HCT116 (cell line): ENCODE measurements around the gene CAPN5. TPM values are rescaled to one million over a fixed set of nuclear protein-coding genes. Genes with fewer than 3 reads are reported as not detected.

Experiments
- ATAC-seq: fragments of 200-7000 bp; cut with Tn5 transposase; 2 replicates; pipeline ENCODE4 v1.9.1; 2020; ENCODE audit warnings: mild to moderate bottlenecking, moderate library complexity
- BruUV-seq: library from RNA; stranded (reverse); fragments of 400-500 nt; replicated peaks from 2 replicates; lab custom pipeline; 2021; lab: Mats Ljungman, UMichigan
- CTCF ChIA-PET: fragments of 300-600 bp; sonication (Branson Sonifier 250); formaldehyde crosslinking; loops from one replicate; lab custom pipeline; 2021; ENCODE audit warnings: antibody characterized with exemption; lab: Charles Lee
- POLR2A ChIA-PET: fragments of 300-600, 350-600 bp; sonication (Branson Sonifier 250); formaldehyde crosslinking; loops from one replicate; lab custom pipeline; 2021; ENCODE audit warnings: antibody characterized with exemption; lab: Charles Lee
- RAD21 ChIA-PET, 2 experiments: fragments of 300-600 bp; sonication (Branson Sonifier 250); formaldehyde crosslinking; loops; one replicate each; lab custom pipeline; 2023; ENCODE audit warnings: low total read pairs in 2 of 2; ENCODE audit not compliant: uncharacterized antibody in 2 of 2, unreplicated experiment in 2 of 2, low non-redundant PET in 1 of 2; lab: Charles Lee
- DNase-seq: peaks from one replicate; pipeline ENCODE4 v3.0.0-alpha.2; 2010; ENCODE audit warnings: low read depth, low spot score
- H2AFZ ChIP-seq: fragments of 200-600 bp; shearing (Covaris generic), sonication (generic); 2 replicates; pipeline ENCODE4 v1.6.1; 2017; ENCODE audit warnings: low read depth, mixed run types, mixed read lengths, antibody characterized with exemption, low read length; ENCODE audit not compliant: poor library complexity, severe bottlenecking
- H3K27ac ChIP-seq: 2 replicates; pipeline ENCODE4 v1.5.1; 2012; ENCODE audit warnings: low read depth, low read length
- H3K27me3 ChIP-seq: fragments of 200-600 bp; sonication (generic); 2 replicates; pipeline ENCODE4 v1.6.1; 2016; ENCODE audit warnings: mixed run types, low read length, mixed read lengths; ENCODE audit not compliant: insufficient read depth
- H3K36me3 ChIP-seq, 2 experiments: fragments of 200-500 bp in 1 of 2; fragments of 200-600 bp in 1 of 2; sonication (Bioruptor generic) in 1 of 2; sonication (generic) in 1 of 2; 2 replicates each; pipeline versions ENCODE4 v1.5.1 to v1.6.1; 2014 to 2016; ENCODE audit warnings: low read length in 2 of 2, inconsistent platforms in 1 of 2, mixed read lengths in 1 of 2, mixed run types in 1 of 2; ENCODE audit not compliant: insufficient read depth in 2 of 2, control insufficient read depth in 1 of 2
- H3K4me1 ChIP-seq, 2 experiments: fragments of 200-600 bp in 1 of 2; sonication (generic) in 1 of 2; 2 replicates each; pipeline versions ENCODE4 v1.5.1 to v1.6.1; 2012 to 2017; ENCODE audit warnings: low read length in 2 of 2, inconsistent platforms in 1 of 2, mild to moderate bottlenecking in 1 of 2, mixed read lengths in 1 of 2, mixed run types in 1 of 2, moderate library complexity in 1 of 2; ENCODE audit not compliant: insufficient read depth in 2 of 2, control insufficient read depth in 1 of 2
- H3K4me2 ChIP-seq: fragments of 200-600 bp; sonication (generic); 2 replicates; pipeline ENCODE4 v1.6.1; 2017; ENCODE audit warnings: mixed run types, low read length, mixed read lengths
- H3K4me3 ChIP-seq, 2 experiments: fragments of 200-600 bp in 1 of 2; sonication (generic) in 1 of 2; replicated peaks in 1 of 2; 2 replicates each; pipeline ENCODE4 v1.5.1; 2011 to 2016; ENCODE audit warnings: low read length in 2 of 2, control low read depth in 1 of 2, low read depth in 1 of 2, mild to moderate bottlenecking in 1 of 2, mixed read lengths in 1 of 2, mixed run types in 1 of 2
- H3K79me2 ChIP-seq: fragments of 200-600 bp; sonication (generic); 2 replicates; pipeline ENCODE4 v1.6.1; 2017; ENCODE audit warnings: mild to moderate bottlenecking, mixed run types, low read length, moderate library complexity, mixed read lengths; ENCODE audit not compliant: insufficient read depth
- H3K9ac ChIP-seq: fragments of 200-600 bp; sonication (generic); 2 replicates; pipeline ENCODE4 v1.6.1; 2016; ENCODE audit warnings: low read length, mixed read lengths
- H3K9me2 ChIP-seq: fragments of 200-600 bp; sonication (generic), shearing (Covaris generic); 2 replicates; pipeline ENCODE4 v1.6.1; 2017; ENCODE audit warnings: mixed run types, mild to moderate bottlenecking, moderate library complexity; ENCODE audit not compliant: insufficient read depth
- H3K9me3 ChIP-seq, 2 experiments: fragments of 200-500 bp in 1 of 2; fragments of 200-600 bp in 1 of 2; sonication (Bioruptor generic) in 1 of 2; sonication (generic) in 1 of 2; 2 replicates each; pipeline ENCODE4 v1.6.1; 2014 to 2017; ENCODE audit warnings: low read length in 2 of 2, mixed read lengths in 2 of 2, inconsistent platforms in 1 of 2, low read depth in 1 of 2, mild to moderate bottlenecking in 1 of 2, mixed run types in 1 of 2, moderate library complexity in 1 of 2; ENCODE audit not compliant: control insufficient read depth in 1 of 2, insufficient read depth in 1 of 2
- H4K20me1 ChIP-seq: fragments of 200-600 bp; sonication (generic), shearing (Covaris generic); 2 replicates; pipeline ENCODE4 v1.6.1; 2017; ENCODE audit warnings: mixed run types, mild to moderate bottlenecking, moderate library complexity; ENCODE audit not compliant: insufficient read depth
- CBX3 ChIP-seq: IDR thresholded peaks from 2 replicates; pipeline ENCODE4 v1.6.1; 2012; ENCODE audit warnings: low read depth
- CEBPB ChIP-seq: IDR thresholded peaks from 2 replicates; pipeline ENCODE4 v1.6.1; 2012; ENCODE audit warnings: low read depth
- ELF1 ChIP-seq: IDR thresholded peaks from 2 replicates; pipeline ENCODE4 v1.6.1; 2012; ENCODE audit warnings: low read depth, borderline replicate concordance
- EZH2 ChIP-seq: fragments of 200-600 bp; sonication (generic); IDR thresholded peaks from 2 replicates; pipeline ENCODE4 v1.6.1; 2017; ENCODE audit warnings: antibody characterized with exemption, mixed run types
- EZH2phosphoT487 ChIP-seq: fragments of 200-600 bp; IDR thresholded peaks from 2 replicates; pipeline ENCODE4 v1.6.1; 2018; ENCODE audit warnings: antibody characterized with exemption, borderline replicate concordance
- FOSL1 ChIP-seq: IDR thresholded peaks from 2 replicates; pipeline ENCODE4 v1.6.1; 2012; ENCODE audit warnings: low read depth
- POLR2A ChIP-seq: IDR thresholded peaks from 2 replicates; pipeline ENCODE4 v1.7.0; 2011; ENCODE audit warnings: borderline replicate concordance; ENCODE audit not compliant: insufficient read depth, insufficient read length; ENCODE audit errors: extremely low read depth
- SP1 ChIP-seq: IDR thresholded peaks from 2 replicates; pipeline ENCODE4 v1.6.1; 2012; ENCODE audit warnings: low read depth
- SRF ChIP-seq: IDR thresholded peaks from 2 replicates; pipeline ENCODE4 v1.6.1; 2012; ENCODE audit warnings: low read depth
- YY1 ChIP-seq: IDR thresholded peaks from 2 replicates; pipeline ENCODE4 v1.6.1; 2011; ENCODE audit warnings: low read length, low read depth, moderate library complexity, mild to moderate bottlenecking; ENCODE audit not compliant: insufficient replicate concordance; ENCODE audit errors: extremely low read depth
- intact Hi-C: fragments of 100-400 bp; cut with micrococcal nuclease; formaldehyde crosslinking; loops from 2 replicates; pipeline ENCODE4 v1.10.0; 2022
- total RNA-seq: library from RNA; stranded (reverse); gene quantifications from one replicate; pipeline ENCODE4 v1.2.1, GENCODE V29; 2021; ENCODE audit not compliant: unreplicated experiment
- TF ChIP-seq, protein P1 (sequence below): IDR thresholded peaks from 2 replicates; pipeline ENCODE4 v1.6.1; 2012; ENCODE audit warnings: low read depth
- TF ChIP-seq, protein P2 (sequence below): IDR thresholded peaks from 2 replicates; pipeline ENCODE4 v1.6.1; 2011; ENCODE audit warnings: mild to moderate bottlenecking, low read length, moderate library complexity; ENCODE audit not compliant: insufficient replicate concordance; ENCODE audit errors: extremely low read depth

Gene CAPN5
- total RNA-seq, 1 experiment from 2014 or later, result 8.6 TPM

DNA sequence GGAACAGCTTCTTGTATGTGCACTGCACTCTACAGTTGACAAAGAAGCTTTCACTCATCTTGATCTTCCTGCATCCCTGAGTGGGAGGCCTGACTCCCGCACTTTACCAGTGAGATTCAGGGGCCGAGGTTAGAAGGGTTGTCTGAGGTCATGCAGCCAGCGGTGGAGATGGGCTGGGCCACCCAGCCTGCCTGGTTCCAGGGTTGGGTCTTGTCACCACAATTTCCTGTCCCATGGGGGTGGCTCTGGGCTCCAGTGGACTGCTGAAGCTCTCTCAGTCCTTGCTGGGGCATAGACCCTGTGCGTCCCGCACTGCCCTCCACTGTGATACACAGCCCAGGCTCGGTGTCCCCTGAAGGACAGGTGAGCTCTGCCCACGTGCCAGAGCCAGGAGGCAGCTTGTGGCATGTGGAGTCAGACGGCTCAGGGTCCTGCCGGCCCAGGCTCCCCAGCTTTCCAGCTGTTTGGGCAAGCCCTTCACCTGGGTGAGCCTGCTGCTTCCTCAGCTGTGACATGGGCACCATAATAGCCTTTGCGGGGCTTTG lies 54.4 kb downstream of the CAPN5 start (continued):
- TF ChIP-seq FOSL1, result no peak
- TF ChIP-seq, all 23 proteins: peak for 0

DNA sequence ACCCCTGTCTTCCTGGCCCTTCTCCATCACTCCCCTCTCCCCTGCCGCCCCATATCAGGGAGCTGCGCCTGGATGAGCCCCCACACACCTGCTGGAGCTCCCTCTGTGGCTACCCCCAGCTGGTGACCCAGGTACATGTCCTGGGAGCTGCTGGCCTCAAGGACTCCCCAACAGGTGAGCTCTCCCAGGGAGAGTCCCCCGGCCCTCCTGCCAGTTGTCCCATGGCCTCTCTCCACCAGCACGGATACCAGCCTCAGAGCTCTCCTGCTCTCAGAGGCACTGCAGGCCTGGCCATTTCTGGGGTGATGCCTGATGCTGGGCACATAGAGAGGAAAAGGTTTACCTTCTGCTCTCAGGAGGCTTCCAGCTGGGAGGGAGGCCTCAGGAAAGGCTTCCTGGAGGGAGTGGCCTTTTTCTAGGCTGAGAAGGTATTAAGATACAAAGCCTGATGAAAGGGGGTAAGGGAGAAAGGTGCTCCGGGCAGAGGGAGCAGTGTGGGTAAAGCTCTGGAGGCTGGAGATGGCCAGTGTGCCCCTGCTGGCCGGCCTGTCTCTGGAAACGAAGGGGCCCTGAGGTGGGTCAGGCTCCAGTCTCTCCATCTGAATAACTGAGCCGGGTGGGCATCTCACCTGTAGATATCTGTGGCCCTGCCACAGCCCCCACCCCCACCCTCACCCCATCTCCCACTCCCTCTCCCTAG lies 55.3 kb downstream of the CAPN5 start:
- Histone ChIP-seq H4K20me1 (no peaks in the 10 kb centered on the region), H3K9ac (no peak overlapping the region), H3K79me2 (no peaks in the 10 kb centered on the region), H3K4me1 (peaks cover 3 to 4% of the 10 kb centered on the region in 2 experiments; a peak in 2 of 4 replicates), H3K9me2 (no peaks in the 10 kb centered on the region), H3K27me3 (no peaks in the 10 kb centered on the region), H3K36me3 (no peaks in the 10 kb centered on the region), H3K4me3 (no peak overlapping the region), H3K4me2 (no peak overlapping the region), H3K27ac (no peak overlapping the region), H3K9me3 (no peaks in the 10 kb centered on the region)
- BruUV-seq, result no TSS peak
- ATAC-seq, result no peak
- no peak for DNase-seq
- CTCF ChIA-PET, result interaction anchor here (0.8 kb wide), 1 partner anchor 10 kb away, joined by 6 read pairs; no protein-coding TSS in a partner anchor
- RAD21 ChIA-PET, result no interaction called here
- intact Hi-C loops, result no loop called here
- TF ChIP-seq, protein P1, sequence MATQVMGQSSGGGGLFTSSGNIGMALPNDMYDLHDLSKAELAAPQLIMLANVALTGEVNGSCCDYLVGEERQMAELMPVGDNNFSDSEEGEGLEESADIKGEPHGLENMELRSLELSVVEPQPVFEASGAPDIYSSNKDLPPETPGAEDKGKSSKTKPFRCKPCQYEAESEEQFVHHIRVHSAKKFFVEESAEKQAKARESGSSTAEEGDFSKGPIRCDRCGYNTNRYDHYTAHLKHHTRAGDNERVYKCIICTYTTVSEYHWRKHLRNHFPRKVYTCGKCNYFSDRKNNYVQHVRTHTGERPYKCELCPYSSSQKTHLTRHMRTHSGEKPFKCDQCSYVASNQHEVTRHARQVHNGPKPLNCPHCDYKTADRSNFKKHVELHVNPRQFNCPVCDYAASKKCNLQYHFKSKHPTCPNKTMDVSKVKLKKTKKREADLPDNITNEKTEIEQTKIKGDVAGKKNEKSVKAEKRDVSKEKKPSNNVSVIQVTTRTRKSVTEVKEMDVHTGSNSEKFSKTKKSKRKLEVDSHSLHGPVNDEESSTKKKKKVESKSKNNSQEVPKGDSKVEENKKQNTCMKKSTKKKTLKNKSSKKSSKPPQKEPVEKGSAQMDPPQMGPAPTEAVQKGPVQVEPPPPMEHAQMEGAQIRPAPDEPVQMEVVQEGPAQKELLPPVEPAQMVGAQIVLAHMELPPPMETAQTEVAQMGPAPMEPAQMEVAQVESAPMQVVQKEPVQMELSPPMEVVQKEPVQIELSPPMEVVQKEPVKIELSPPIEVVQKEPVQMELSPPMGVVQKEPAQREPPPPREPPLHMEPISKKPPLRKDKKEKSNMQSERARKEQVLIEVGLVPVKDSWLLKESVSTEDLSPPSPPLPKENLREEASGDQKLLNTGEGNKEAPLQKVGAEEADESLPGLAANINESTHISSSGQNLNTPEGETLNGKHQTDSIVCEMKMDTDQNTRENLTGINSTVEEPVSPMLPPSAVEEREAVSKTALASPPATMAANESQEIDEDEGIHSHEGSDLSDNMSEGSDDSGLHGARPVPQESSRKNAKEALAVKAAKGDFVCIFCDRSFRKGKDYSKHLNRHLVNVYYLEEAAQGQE, result no peak
- TF ChIP-seq CEBPB, result no peak
- no peak for TF ChIP-seq SRF
- TF ChIP-seq EZH2phosphoT487, result no peak
- TF ChIP-seq POLR2A, result no peak
- no peak for TF ChIP-seq ELF1
- no peak for TF ChIP-seq FOSL1
- TF ChIP-seq EZH2, result no peak
- TF ChIP-seq YY1, result no peak
- no peak for TF ChIP-seq CBX3
- TF ChIP-seq SP1, result no peak
- TF ChIP-seq, protein P2, sequence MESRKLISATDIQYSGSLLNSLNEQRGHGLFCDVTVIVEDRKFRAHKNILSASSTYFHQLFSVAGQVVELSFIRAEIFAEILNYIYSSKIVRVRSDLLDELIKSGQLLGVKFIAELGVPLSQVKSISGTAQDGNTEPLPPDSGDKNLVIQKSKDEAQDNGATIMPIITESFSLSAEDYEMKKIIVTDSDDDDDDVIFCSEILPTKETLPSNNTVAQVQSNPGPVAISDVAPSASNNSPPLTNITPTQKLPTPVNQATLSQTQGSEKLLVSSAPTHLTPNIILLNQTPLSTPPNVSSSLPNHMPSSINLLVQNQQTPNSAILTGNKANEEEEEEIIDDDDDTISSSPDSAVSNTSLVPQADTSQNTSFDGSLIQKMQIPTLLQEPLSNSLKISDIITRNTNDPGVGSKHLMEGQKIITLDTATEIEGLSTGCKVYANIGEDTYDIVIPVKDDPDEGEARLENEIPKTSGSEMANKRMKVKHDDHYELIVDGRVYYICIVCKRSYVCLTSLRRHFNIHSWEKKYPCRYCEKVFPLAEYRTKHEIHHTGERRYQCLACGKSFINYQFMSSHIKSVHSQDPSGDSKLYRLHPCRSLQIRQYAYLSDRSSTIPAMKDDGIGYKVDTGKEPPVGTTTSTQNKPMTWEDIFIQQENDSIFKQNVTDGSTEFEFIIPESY, result no peak
- TF ChIP-seq, all 23 proteins: peak for 0
- POLR2A ChIA-PET, result no interaction called here
- H2AFZ ChIP-seq, result no peak overlapping the region
